Stomach (tissue), 9 donors: ENCODE results near the gene MBD3L2B. TPM values are rescaled to one million over a fixed set of nuclear protein-coding genes. Genes with fewer than 3 reads are reported as not detected.

Experiments used
- DNase-seq, 2 donors: peaks; one replicate each; pipeline versions ENCODE4 v3.0.0 to v3.0.0-alpha.2; 2013 to 2019
- H3K27ac ChIP-seq, 5 donors: fragments of 200-600 bp in 4 of 5; sonication (generic) in 4 of 5; one replicate each; pipeline ENCODE4 v1.5.1; 2013 to 2019; ENCODE audit warnings: mild to moderate bottlenecking in 1 of 5, moderate library complexity in 1 of 5
- H3K27me3 ChIP-seq, 3 donors: fragments of 200-600 bp; sonication (generic); one replicate each; pipeline ENCODE4 v1.5.1; 2017 to 2019; ENCODE audit warnings: mixed run types in 1 of 3
- H3K36me3 ChIP-seq, 4 donors: fragments of 200-600 bp; sonication (generic); 1 replicate in 3 of 4; 2 replicates in 1 of 4; pipeline ENCODE4 v1.5.1; 2016 to 2019
- H3K4me1 ChIP-seq, 4 donors: fragments of 200-600 bp; sonication (generic); one replicate each; pipeline ENCODE4 v1.5.1; 2016 to 2019
- H3K4me3 ChIP-seq, 4 donors: fragments of 200-600 bp; sonication (generic) in 3 of 4; one replicate each; pipeline ENCODE4 v1.5.1; 2016 to 2019; ENCODE audit warnings: mild to moderate bottlenecking in 1 of 4
- H3K9me3 ChIP-seq, 4 donors: fragments of 200-600 bp; sonication (generic); one replicate each; pipeline ENCODE4 v1.5.1; 2016 to 2019
- EP300 ChIP-seq: sonication (generic); formaldehyde crosslinking; IDR thresholded peaks from one replicate; pipeline ENCODE4 v1.6.1; 2017; ENCODE audit warnings: antibody characterized with exemption
- POLR2A ChIP-seq, 4 donors: fragments of 450-650 bp; IDR thresholded peaks; one replicate each; pipeline ENCODE4 v1.6.1; 2016; ENCODE audit warnings: antibody characterized with exemption in 4 of 4, control low read depth in 2 of 4, mild to moderate bottlenecking in 1 of 4, moderate library complexity in 1 of 4
- POLR2AphosphoS5 ChIP-seq, 3 donors: sonication (generic); formaldehyde crosslinking; IDR thresholded peaks; one replicate each; pipeline ENCODE4 v1.6.1; 2016; ENCODE audit warnings: antibody characterized with exemption in 3 of 3
- WGBS, 5 donors: extraction: QIAGEN DNeasy Blood & Tissue Kit in 3 of 5; methylation state at CpG; one replicate each; pipeline versions ENCODE4 v1.1.5 to v1.1.7; 2013 to 2018; 5-methylcytosine and 5-hydroxymethylcytosine counted together
- intact Hi-C: fragments of 100-400 bp; cut with DNase I; formaldehyde crosslinking; loops from one replicate; pipeline ENCODE4 v1.15.1; 2023; ENCODE audit warnings: low total_unique reads
- polyA plus RNA-seq, 3 donors: library from polyadenylated mRNA; stranded (reverse); fragments of 200-250 nt; gene quantifications; one replicate each; pipeline ENCODE4 v1.2.3, GENCODE V29; 2013
- total RNA-seq, 5 donors: library from RNA; depleted of rRNA; stranded (reverse); fragments of >200 nt; gene quantifications; one replicate each; pipeline versions ENCODE4 v1.1.0 to v1.2.3, GENCODE V29; 2014 to 2016
- TF ChIP-seq, protein P1 (sequence below), 7 experiments: fragments of 450-650 bp in 4 of 7; fragments of 200-600 bp in 3 of 7; sonication (generic) in 3 of 7; IDR thresholded peaks; one replicate each; pipeline ENCODE4 v1.5.1; 2016 to 2019; ENCODE audit warnings: antibody characterized with exemption in 7 of 7, control low read depth in 2 of 7, mild to moderate bottlenecking in 1 of 7
- donor health status: healthy with polysubstance abuse.
- donor health status: Bipolar disorder and iron deficiency.
- donor health status: healthy.

MBD3L2B gene
- total and polyA plus RNA-seq, 8 donors: not detected

DNA sequence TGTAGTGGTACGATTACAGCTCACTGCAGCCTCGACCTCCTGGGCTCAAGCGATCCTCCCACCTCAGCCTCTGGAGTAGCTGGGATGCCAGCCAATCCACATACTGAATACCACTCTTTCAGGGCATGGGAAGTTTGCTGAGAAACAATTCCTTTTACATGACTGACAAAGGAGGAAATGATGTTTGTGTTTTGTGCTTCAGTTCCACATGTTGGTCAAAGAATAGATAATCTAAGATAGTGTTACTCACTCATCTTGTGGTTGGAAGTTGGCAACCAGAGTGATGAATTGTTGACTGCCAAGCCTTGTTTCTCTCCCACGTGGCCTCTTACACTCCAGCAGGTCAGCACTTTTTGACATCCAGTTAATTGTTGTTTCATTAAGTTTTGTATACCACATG, 7.6 kb downstream of the MBD3L2B start:
- peaks cover 0 to 3% (median 0%) of the 10 kb centered on the region in 3 donors for H3K27me3 ChIP-seq
- H3K4me3 ChIP-seq: no peak overlapping the region
- H3K36me3 ChIP-seq: no peaks in the 10 kb centered on the region
- no peak for TF ChIP-seq POLR2A (IDR thresholded peaks at IDR 0.05)
- TF ChIP-seq, protein P1, sequence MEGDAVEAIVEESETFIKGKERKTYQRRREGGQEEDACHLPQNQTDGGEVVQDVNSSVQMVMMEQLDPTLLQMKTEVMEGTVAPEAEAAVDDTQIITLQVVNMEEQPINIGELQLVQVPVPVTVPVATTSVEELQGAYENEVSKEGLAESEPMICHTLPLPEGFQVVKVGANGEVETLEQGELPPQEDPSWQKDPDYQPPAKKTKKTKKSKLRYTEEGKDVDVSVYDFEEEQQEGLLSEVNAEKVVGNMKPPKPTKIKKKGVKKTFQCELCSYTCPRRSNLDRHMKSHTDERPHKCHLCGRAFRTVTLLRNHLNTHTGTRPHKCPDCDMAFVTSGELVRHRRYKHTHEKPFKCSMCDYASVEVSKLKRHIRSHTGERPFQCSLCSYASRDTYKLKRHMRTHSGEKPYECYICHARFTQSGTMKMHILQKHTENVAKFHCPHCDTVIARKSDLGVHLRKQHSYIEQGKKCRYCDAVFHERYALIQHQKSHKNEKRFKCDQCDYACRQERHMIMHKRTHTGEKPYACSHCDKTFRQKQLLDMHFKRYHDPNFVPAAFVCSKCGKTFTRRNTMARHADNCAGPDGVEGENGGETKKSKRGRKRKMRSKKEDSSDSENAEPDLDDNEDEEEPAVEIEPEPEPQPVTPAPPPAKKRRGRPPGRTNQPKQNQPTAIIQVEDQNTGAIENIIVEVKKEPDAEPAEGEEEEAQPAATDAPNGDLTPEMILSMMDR (IDR thresholded peaks at IDR 0.05): no peak
- TF ChIP-seq POLR2AphosphoS5 (IDR thresholded peaks at IDR 0.05): no peak
- TF ChIP-seq EP300: no peak
- H3K9me3 ChIP-seq: no peaks in the 10 kb centered on the region
- no peak overlapping the region for H3K27ac ChIP-seq
- DNase-seq: no peak
- intact Hi-C loops: no loop called here
- WGBS, 5 donors: 58 to 72% (median 68%) methylated on average over 4 of the region's 4 CpGs
- no peaks in the 10 kb centered on the region for H3K4me1 ChIP-seq

DNA sequence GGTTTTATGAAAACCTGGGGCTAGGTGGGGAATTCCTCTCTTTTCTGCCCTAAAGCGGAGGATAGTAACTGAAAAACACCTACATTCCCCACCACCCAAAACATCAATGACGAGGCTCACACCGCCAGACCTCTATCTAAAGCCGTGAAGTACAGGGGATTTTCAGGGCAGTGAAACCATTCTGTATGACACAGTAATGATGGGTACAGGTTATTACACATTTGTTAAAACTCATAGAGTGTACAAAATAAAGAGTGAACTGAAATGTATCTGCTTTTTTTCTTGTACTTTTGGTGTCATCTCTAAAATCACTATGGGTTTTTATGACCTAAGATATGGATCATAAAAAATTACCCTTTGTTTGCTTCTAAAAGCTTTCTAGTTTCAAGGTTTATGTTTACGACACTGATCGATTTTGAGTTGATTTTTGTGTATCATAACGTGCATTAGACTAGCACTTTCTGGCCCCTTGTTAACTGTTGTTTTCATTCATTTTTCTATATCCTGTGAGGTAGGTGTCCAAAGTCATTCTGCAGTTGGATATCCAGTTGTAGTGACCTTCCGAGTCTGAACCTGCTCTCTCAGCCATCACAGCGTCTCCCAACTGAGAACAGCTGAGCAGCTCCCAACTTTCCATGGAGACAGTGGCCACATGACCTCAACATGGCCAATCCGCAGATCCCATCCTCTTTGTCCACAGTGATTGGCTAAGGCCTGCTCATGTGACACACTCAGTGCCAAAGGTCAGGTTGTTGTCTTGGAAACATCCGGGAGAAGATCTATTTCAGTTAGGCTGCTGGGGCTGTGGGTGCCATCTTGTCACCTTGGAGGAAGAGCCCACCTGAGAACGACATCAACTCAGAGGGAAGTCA, 10.3 kb downstream of the MBD3L2B start:
- no peaks in the 10 kb centered on the region for H3K9me3 ChIP-seq
- H3K36me3 ChIP-seq: no peaks in the 10 kb centered on the region
- H3K27ac ChIP-seq: no peak overlapping the region
- no peak overlapping the region for H3K4me3 ChIP-seq
- H3K4me1 ChIP-seq: no peaks in the 10 kb centered on the region
- no peak for DNase-seq
- no peaks in the 10 kb centered on the region for H3K27me3 ChIP-seq
- WGBS, 5 donors: 77 to 90% (median 85%) methylated on average over 11 to 12 of the region's 12 CpGs
- intact Hi-C loops: no loop called here
- TF ChIP-seq POLR2A (IDR thresholded peaks at IDR 0.05): no peak
- TF ChIP-seq, protein P1 (IDR thresholded peaks at IDR 0.05): no peak

DNA sequence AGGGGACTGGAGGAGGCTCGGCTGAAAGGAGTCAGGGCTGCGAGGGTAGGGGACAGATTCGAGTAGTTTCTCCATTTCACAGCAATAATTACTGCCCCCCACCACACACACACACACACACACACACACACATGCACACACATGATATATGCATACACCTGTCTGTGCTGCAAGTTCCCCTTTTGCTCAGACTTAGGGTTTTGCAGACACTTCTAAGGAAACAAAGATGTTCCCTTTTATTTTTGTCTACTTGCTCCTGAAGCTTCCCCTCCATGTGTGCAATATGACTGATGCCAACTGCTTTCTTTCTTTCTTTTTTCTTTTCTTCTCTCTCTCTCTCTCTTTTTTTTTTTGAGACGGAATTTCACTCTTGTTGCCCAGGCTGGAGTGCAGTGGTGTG, 13.4 kb downstream of the MBD3L2B start:
- 49 to 67% (median 64%) methylated on average over 4 of the region's 4 CpGs for WGBS, 5 donors

DNA sequence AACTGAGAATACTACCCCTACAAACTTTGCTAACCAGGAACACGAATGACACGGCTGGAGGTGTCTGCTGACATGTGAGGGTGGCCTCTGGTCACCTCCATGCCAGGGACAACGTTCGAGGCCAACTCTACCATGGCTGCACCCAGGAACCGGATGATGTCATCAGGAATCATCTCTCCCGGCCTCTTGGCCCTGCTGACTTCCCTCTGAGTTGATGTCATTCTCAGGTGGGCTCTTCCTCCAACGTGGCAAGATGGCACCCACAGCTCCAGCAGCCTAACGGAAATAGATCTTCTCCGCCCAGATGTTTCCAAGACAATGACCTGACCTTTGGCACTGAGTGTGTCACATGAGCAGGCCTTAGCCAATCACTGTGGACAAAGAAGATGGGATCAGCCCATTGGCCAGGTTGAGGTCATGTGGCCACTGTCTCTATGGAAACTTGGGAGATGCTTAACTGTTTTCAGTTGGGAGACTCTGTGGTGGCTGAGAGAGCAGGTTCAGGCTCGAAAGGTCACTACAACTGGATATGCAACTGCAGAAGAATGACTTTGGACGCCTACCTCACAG, 15.0 kb downstream of the MBD3L2B start:
- 83 to 87% (median 86%) methylated on average over 6 to 11 of the region's 11 CpGs for WGBS, 5 donors
- intact Hi-C loops: no loop called here
- peaks cover 0 to 7% (median 0%) of the 10 kb centered on the region in 3 donors for H3K27me3 ChIP-seq
- no peak for DNase-seq
- H3K27ac ChIP-seq: no peak overlapping the region
- H3K4me1 ChIP-seq: no peaks in the 10 kb centered on the region
- no peak overlapping the region for H3K4me3 ChIP-seq
- TF ChIP-seq EP300 (no peak), POLR2AphosphoS5 (IDR thresholded peaks at IDR 0.05) (no peak), POLR2A (IDR thresholded peaks at IDR 0.05) (no peak)
- TF ChIP-seq, protein P1 (IDR thresholded peaks at IDR 0.05): no peak
- H3K36me3 ChIP-seq: no peaks in the 10 kb centered on the region
- no peaks in the 10 kb centered on the region for H3K9me3 ChIP-seq

More for the DNA sequence above, 13.4 kb downstream of the MBD3L2B start:
- H3K27ac ChIP-seq: no peak overlapping the region
- intact Hi-C loops: no loop called here
- DNase-seq: no peak
- H3K27me3 ChIP-seq: no peaks in the 10 kb centered on the region
- no peaks in the 10 kb centered on the region for H3K36me3 ChIP-seq
- no peak overlapping the region for H3K4me3 ChIP-seq
- no peaks in the 10 kb centered on the region for H3K4me1 ChIP-seq
- no peaks in the 10 kb centered on the region for H3K9me3 ChIP-seq
- TF ChIP-seq EP300 (no peak), POLR2A (IDR thresholded peaks at IDR 0.05) (no peak), POLR2AphosphoS5 (IDR thresholded peaks at IDR 0.05) (no peak)
- TF ChIP-seq, protein P1 (IDR thresholded peaks at IDR 0.05): no peak
